GM19324 (cell line): ENCODE measurements around the gene SLC6A3.

Experiments
- ATAC-seq: cut with Tn5 transposase; IDR thresholded peaks from one replicate; pipeline ENCODE4 v1.9.1; 2021; ENCODE audit warnings: mild to moderate bottlenecking, moderate library complexity; ENCODE audit not compliant: unreplicated experiment, low FRiP score

SLC6A3 gene

DNA sequence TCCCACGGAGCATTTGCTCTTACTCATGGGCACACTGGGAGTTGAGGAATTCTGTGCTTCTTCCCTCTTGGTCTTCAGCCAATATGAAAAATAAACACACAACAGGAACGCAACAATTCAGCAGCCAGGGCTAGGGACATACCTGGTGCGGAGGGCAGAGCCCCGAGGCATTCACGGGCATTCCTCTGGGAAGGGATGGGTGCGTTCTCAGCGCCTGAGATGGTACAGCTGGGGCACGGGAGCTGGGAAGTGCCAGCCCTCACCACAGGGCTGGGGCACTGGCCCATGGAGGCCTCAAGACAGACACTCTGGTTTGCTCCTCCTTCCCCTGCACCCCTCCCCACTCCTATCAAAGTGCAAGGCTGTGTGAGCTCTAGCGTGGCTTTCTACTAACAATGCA lies 2.1 kb downstream of the SLC6A3 start:
- ATAC-seq, result no peak

DNA sequence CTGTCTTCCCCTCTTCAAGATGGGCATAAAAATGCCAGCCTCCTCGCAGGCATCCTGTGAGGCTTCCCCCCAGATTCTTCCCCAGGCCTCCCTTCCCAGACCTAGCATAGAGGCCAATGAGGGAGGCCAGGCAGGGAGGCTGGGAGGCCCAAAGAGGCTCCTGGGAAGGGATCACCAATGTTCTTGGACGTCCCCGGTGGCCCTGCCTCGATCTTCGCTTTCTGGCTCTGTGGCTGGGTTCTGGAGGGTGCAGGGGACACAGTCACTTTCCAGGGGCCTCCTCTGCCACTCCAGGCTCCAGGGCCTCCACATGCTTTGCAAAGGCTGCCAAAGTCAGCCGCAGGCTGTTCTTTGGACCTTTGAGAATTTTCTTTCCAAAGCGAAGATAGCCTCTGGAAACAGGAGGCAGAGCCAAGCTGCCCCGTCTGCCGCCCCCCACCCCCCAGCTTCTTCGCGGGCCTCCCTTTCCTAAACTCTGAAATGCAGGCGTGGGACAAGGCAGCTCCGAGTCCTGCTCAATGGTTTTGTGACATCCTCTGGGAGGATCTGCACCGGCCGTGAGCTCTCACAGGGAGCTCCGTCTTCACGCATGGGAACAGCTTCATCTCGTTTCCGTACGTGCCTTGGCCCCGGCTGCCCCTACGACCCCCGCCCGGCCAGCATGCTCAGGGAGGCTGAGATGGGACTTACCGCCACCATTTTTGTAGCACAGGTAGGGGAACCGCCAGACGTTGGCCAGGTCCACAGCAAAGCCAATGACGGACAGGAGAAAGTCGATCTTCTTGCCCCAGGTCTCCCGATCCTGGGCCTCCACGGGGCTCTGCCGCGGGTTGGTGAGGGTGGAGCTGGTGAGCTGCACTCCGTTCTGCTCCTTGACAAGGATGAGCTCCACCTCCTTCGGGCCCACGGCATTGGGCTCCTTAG lies 2.8 kb downstream of the SLC6A3 start:
- no peak for ATAC-seq

DNA sequence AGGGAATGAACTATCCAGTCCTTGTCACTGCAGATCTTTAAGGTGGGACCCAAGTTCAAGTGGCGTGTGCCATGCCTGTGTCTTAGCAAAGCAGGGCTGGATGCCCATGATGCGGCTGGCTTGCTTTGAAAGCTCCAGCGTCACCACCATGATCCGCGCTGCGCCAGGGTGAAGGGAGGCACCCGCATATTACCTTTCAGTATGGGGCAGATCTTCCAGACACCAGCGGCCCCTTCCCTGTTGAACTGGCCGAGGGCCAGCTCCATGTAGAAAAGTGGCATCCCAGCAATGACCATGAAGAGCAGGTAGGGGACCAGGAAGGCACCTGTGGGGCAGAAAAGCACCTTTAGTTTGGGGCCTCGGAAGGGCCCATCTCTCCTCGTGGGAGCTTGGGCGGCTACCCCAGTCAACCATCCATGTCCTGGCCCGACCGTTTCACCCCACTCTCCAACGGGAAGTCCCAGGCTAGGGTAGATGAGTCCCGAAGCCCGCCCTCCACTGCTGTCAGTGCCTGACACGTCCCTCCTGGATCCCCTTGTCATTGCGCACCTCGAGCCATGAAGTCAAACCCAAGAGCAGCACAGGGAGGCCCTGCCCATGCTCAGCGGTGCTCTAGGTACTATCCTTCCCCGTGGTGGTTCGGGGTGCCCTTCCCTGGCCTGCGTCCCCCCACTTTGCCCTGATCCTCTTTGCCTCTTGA lies 3.9 kb downstream of the SLC6A3 start:
- no peak for ATAC-seq

DNA sequence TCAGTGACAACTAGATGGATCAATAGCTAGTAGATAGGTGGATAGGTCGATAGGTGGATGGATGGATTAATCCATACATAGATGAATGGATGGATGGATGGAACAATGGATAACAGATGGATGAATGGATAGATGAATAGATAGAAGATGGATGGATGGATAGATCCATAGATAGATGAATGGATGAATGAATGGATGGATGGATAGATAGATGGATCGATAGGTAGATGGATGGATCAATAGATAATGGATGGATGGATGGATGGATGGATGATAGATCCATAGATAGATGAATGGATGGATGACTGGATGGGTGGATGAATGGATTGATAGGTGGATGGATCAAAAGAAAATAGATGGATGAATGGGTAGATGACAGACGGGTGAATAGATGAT lies 5.1 kb downstream of the SLC6A3 start:
- ATAC-seq, result no peak

- no peak for ATAC-seq
Measured at GRCh38 chr5:1439388-1440097, 5.7 kb downstream of the SLC6A3 start.

DNA sequence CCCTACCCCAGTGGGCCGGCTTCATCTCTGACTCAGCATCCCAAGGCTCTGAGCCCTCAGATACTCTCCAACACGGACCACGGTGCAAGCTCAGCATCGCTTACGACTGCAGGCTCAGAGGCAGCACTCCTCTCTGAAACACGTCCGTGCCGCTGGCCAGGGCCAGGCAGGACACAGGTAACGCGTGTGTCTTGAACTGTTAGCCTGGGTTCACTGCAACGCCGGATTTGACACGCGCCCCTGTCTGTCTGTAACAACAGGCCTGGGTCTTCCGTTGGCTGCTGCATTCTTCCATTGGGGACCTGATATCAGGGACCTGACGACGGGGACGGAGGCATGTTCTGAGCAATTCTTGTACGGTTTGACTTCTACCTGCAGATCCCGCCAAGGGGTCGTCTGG lies 6.4 kb downstream of the SLC6A3 start:
- no peak for ATAC-seq

DNA sequence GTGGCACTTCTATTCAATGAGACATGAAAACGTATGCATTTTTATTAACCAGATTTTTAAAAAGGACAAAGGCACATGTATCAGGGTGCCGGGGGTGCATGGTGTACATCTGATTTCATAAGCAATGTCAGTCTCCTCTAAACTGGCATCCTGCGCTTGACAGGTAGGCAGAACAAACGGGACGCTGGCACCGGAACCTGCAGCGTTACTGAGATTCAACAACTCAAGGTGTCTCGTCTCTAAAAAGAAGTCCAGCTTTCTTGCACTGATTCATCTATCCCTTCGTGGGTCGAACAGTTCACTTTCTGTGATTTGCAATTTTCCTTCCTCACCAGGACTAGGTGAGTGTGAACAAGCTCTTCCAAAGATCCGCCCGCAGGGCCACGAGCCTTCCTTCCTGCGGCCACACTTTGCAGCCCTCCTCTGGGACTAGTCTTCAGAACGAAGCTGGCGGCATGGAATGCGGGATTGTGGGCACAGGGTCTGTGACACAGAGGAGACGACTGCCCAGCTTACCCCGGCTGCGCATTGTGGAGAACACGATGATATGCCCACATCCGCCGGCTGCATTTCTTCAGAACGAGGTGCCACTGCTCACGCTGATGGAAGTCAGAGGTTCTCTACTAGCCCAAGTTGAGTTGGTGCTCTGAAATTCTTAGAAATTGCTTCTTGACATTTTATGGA lies 7.2 kb downstream of the SLC6A3 start:
- no peak for ATAC-seq

DNA sequence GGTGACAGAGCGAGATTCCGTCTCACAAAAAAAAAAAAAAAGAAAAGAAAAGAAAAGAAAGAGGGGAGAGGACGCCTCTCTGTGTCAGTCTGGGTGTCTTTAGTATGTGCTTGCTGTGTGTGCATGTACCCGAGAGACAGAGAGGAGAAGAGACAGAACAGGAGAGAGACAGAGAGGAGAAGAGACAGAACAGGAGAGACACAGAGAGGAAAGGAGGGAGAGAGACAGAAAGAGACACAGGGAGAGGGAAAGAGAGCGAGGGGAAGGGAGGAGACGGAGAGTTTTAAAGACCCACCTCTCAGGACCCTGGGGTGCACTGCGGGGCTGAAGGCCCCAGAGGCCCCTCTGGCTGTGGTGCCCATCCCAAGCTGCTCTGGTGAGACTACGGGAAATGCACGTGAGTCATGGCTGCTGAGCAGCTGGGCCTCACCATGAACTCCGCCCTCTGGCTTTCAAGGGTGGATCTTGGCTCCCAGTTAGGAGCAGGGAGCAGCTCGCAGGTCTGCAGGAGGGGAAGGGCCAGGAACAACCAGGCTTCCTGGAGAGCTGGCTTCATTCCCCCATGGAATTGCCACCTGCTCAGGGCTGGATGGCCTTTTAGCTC lies 7.9 kb downstream of the SLC6A3 start:
- ATAC-seq, result no peak

GRCh38 chr5:1436681-1437080 lies 8.6 kb downstream of the SLC6A3 start:
- ATAC-seq, result no peak

DNA sequence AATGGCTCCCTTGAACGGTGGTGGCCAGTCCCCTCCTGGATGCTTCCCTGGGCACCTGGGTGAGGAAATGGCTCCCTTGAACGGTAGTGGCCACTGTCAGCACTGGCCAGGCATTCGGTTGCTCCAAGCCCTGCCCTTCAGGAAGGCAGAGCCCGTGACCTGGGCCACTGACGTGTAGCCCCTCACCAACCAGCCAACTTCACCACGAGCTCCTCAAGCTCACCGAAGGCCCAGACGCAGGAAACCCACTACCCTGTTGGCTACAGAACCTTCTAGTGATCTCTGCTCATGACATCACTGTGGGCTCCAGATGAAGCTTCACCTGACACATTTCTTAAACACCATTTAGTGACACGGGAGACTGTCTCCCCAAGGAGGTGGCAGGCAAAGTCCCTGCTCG lies 9.2 kb downstream of the SLC6A3 start:
- ATAC-seq, result no peak

DNA sequence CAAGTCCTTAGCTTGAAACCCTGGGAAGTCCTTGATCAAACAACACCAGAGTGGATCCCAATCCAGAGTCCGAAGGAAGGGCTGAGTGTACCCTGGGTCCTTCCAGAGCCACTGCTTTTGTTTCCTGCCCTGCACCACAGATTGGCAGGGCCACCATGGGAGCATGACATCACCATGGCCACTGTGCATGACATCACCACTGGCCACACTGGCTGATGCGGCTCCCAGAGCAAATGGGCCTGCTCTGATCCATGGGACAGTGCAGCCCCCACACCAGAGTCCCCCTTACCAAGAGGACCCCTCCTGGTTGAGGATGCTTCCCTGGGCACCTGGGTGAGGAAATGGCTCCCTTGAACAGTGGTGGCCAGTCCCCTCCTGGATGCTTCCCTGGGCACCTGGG lies 9.9 kb downstream of the SLC6A3 start:
- no peak for ATAC-seq

GRCh38 chr5:1432296-1432695 lies 12.9 kb downstream of the SLC6A3 start:
- no peak for ATAC-seq

- no peak for ATAC-seq
Measured at GRCh38 chr5:1431896-1432295, 13.3 kb downstream of the SLC6A3 start.

- no peak for ATAC-seq
Measured at GRCh38 chr5:1431021-1431811, 14.0 kb downstream of the SLC6A3 start.

DNA sequence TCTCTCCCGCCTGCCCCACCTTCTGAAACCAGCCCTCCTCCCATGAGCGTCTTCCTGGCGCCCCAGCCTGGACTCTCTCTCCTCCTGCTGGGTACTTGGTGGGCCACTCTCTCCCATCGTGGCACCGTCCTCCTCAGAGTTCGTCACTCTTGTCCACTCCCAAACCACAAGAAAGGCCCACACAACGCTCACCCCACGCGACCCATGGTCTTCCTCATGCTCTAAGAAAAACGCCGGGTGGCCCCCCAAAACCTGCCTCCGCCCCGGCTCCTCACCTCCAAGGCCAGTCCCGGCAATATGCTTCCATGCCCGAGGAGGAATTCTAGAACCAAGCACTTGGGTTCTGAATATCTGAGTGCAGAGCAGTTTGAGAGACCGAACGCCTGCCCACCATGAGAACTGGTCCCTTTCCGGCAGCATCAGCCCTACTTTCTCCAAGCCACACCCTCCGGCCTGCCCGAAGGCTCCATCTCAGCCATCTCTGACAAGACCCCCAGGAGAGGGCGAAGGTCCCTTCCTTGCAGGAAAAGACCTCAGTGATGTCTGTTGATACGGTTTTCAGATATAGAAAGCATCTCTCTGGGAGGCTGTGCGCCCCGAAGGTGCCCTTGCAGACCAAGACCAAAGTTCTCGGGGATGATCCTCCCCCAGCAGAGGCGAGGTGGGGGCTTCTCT lies 15.0 kb downstream of the SLC6A3 start:
- ATAC-seq, result no peak

- ATAC-seq, result no peak
Measured at GRCh38 chr5:1429496-1429895, 15.7 kb downstream of the SLC6A3 start.

GRCh38 chr5:1429066-1429465 lies 16.2 kb downstream of the SLC6A3 start:
- ATAC-seq, result no peak

GRCh38 chr5:1428107-1428506 lies 17.1 kb downstream of the SLC6A3 start:
- no peak for ATAC-seq

DNA sequence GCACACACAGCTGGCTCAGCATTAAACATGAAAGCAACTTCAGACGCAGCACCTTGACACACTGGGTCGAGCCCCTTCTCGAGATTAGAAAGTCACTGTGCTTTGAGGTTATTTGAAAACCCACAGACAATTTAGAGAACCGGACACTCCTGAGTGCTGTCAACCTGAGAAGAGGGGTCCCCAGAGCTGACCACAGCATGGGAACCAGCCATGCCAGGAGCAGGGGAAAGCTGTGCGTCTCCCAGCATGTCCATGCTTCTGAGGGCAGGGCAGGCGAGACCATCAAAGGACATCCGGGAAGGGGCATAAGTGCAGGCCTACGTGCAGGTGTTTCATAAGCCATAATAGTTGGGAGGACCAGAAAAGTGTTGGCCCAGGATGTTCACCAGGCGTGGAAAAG lies 20.5 kb downstream of the SLC6A3 start:
- ATAC-seq, result no peak
